ENCODE results near the gene SLC25A23. TPM values are rescaled to one million over a fixed set of nuclear protein-coding genes. Genes with fewer than 3 reads are reported as not detected.
A peak's percentile ranks its signal among the peaks of the same experiment; 100 is the strongest.
"Not testable (repeated sequence)": the region's sequence is repeated elsewhere in the genome, so short reads cannot be mapped to it uniquely, and the experiment has no call there.

Gene SLC25A23
- total RNA-seq = 50.8 and 51.6 TPM in 2 replicates
- long read RNA-seq, partial matches to known transcripts = 0 of 1 reads
- long read RNA-seq, other reads (novel, unspliced or antisense) = 1 of 1 reads

GRCh38 chr19:6459262-6460098 lies at the start of gene SLC25A23:
SLC25A23 (minus strand) TSS chr19:6459792; CDS start chr19:6459628, 164 bp downstream.
- DNase-seq (ENCODE audit: extremely low spot score, unreplicated experiment) = peak; percentile 87
- H3K9me3 Mint-ChIP-seq (ENCODE audit: unreplicated experiment) = no peaks in the 10 kb centered on the region
- H3K4me3 Mint-ChIP-seq (ENCODE audit: unreplicated experiment) = peak within 1 kb of the TSS; percentile 94
- peaks cover 11% of the 10 kb centered on the region for H3K27me3 Mint-ChIP-seq (ENCODE audit: unreplicated experiment)
- peaks cover 18% of the 10 kb centered on the region for H3K36me3 Mint-ChIP-seq (ENCODE audit: unreplicated experiment)
- peak within 1 kb of the TSS; percentile 86 for H3K27ac Mint-ChIP-seq (ENCODE audit: unreplicated experiment)
- TF ChIP-seq CTCF (IDR thresholded peaks at IDR 0.05) = no peak
- H3K4me1 Mint-ChIP-seq (ENCODE audit: unreplicated experiment) = peaks cover 17% of the 10 kb centered on the region

GRCh38 chr19:6508028-6508771 lies 48.6 kb upstream of the SLC25A23 start:
- not testable (repeated sequence) for H3K36me3 Mint-ChIP-seq (ENCODE audit: unreplicated experiment); H3K9me3 Mint-ChIP-seq (ENCODE audit: unreplicated experiment); H3K4me3 Mint-ChIP-seq (ENCODE audit: unreplicated experiment); H3K4me1 Mint-ChIP-seq (ENCODE audit: unreplicated experiment); H3K27me3 Mint-ChIP-seq (ENCODE audit: unreplicated experiment); H3K27ac Mint-ChIP-seq (ENCODE audit: unreplicated experiment); DNase-seq (ENCODE audit: extremely low spot score, unreplicated experiment)

- no peak for DNase-seq (ENCODE audit: extremely low spot score, unreplicated experiment)
- Mint-ChIP-seq H3K4me1 (ENCODE audit: unreplicated experiment) (peaks cover 5% of the 10 kb centered on the region), H3K27ac (ENCODE audit: unreplicated experiment) (no peak overlapping the region), H3K4me3 (ENCODE audit: unreplicated experiment) (no peak overlapping the region), H3K36me3 (ENCODE audit: unreplicated experiment) (no peaks in the 10 kb centered on the region), H3K9me3 (ENCODE audit: unreplicated experiment) (no peaks in the 10 kb centered on the region), H3K27me3 (ENCODE audit: unreplicated experiment) (peaks cover 30% of the 10 kb centered on the region)
- no peak for TF ChIP-seq CTCF (IDR thresholded peaks at IDR 0.05)
These were observed 44.0 kb upstream of the SLC25A23 start for GRCh38 chr19:6503407-6504201.

- Mint-ChIP-seq H3K4me1 (ENCODE audit: unreplicated experiment) (peaks cover 5% of the 10 kb centered on the region), H3K27ac (ENCODE audit: unreplicated experiment) (no peak within 1 kb of the TSS), H3K27me3 (ENCODE audit: unreplicated experiment) (peaks cover 33% of the 10 kb centered on the region), H3K9me3 (ENCODE audit: unreplicated experiment) (no peaks in the 10 kb centered on the region), H3K4me3 (ENCODE audit: unreplicated experiment) (peak within 1 kb of the TSS; percentile 59), H3K36me3 (ENCODE audit: unreplicated experiment) (no peaks in the 10 kb centered on the region)
- no peak for DNase-seq (ENCODE audit: extremely low spot score, unreplicated experiment)
- TF ChIP-seq CTCF (IDR thresholded peaks at IDR 0.05) = no peak
These were observed 42.4 kb upstream of the SLC25A23 start, which contains the start of gene TUBB4A for GRCh38 chr19:6501740-6502648. TUBB4A (minus strand) TSS chr19:6502309; CDS start chr19:6502212, 97 bp downstream.
